Heart right ventricle (tissue), 16 donors: ENCODE measurements around the gene FARP1. TPM values are rescaled to one million over a fixed set of nuclear protein-coding genes. Genes with fewer than 3 reads are reported as not detected.

Experiments
- ATAC-seq, 8 donors: fragments of 200-7000 bp; cut with Tn5 transposase; one replicate each; pipeline ENCODE4 v1.9.1; 2020; ENCODE audit warnings: mild to moderate bottlenecking in 8 of 8, moderate library complexity in 8 of 8, moderate number of reproducible peaks in 1 of 8
- DNase-seq, 2 donors: peaks; one replicate each; pipeline ENCODE4 v3.0.0-alpha.2; 2020
- H3K27ac ChIP-seq, 10 donors: fragments of 200-600 bp; sonication (generic) in 2 of 10; one replicate each; pipeline versions ENCODE4 v1.5.0 to v1.8.0; 2020 to 2022; ENCODE audit warnings: mild to moderate bottlenecking in 3 of 10
- H3K27me3 ChIP-seq, 7 donors: fragments of 200-600 bp; one replicate each; pipeline ENCODE4 v1.8.0; 2021 to 2022; ENCODE audit warnings: mild to moderate bottlenecking in 2 of 7
- H3K36me3 ChIP-seq, 9 donors: fragments of 200-600 bp; sonication (generic) in 1 of 9; one replicate each; pipeline versions ENCODE4 v1.5.0 to v1.8.0; 2020 to 2022; ENCODE audit warnings: mild to moderate bottlenecking in 2 of 9
- H3K4me1 ChIP-seq, 9 donors: fragments of 200-600 bp; sonication (generic) in 1 of 9; one replicate each; pipeline versions ENCODE4 v1.5.0 to v1.8.0; 2020 to 2022; ENCODE audit warnings: mild to moderate bottlenecking in 4 of 9
- H3K4me3 ChIP-seq, 10 donors: fragments of 200-600 bp; sonication (generic) in 2 of 10; one replicate each; pipeline versions ENCODE4 v1.5.0 to v1.8.0; 2020 to 2022; ENCODE audit warnings: mild to moderate bottlenecking in 7 of 10, moderate library complexity in 2 of 10
- H3K9me3 ChIP-seq, 11 donors: fragments of 200-600 bp in 10 of 11; sonication (generic) in 2 of 11; one replicate each; pipeline versions ENCODE4 v1.5.0 to v1.8.0; 2013 to 2022; ENCODE audit warnings: mild to moderate bottlenecking in 2 of 11, control low read depth in 1 of 11, moderate library complexity in 1 of 11
- CTCF ChIP-seq, 9 donors: fragments of 200-600 bp; sonication (generic) in 2 of 9; IDR thresholded peaks; one replicate each; pipeline versions ENCODE4 v1.5.0 to v1.8.0; 2021 to 2022; ENCODE audit warnings: antibody characterized with exemption in 9 of 9, mild to moderate bottlenecking in 5 of 9, moderate library complexity in 1 of 9
- WGBS, 2 donors: extraction: QIAGEN DNeasy Blood & Tissue Kit; methylation state at CpG; one replicate each; pipeline ENCODE4 v1.1.7; 2013; ENCODE audit warnings: inconsistent platforms in 1 of 2; 5-methylcytosine and 5-hydroxymethylcytosine counted together
- intact Hi-C, 10 donors: fragments of 100-400 bp; cut with DNase I; formaldehyde crosslinking; loops; one replicate each; pipeline versions ENCODE4 v1.11.1 to v1.14.2; 2022
- polyA plus RNA-seq, 2 donors: library from polyadenylated mRNA; stranded (reverse); fragments of 200-250 nt; gene quantifications; one replicate each; pipeline ENCODE4 v1.2.3, GENCODE V29; 2013
- total RNA-seq, 10 donors: library from RNA; stranded (reverse); fragmentation: NEBNext Ultra II Directional in 3 of 10; extraction: Animal tissue kit (Norgen Biotek cat#: 25700) in 3 of 10; gene quantifications; one replicate each; pipeline versions ENCODE4 v1.2.1 to v1.2.4, GENCODE V29; 2021 to 2023
- donor health status: Arrhythmogenic right ventricular cardiomyopathy.
- donor health status: ischemic (EF 13 %, LVEDD 7.1; RV severe dilation, severe dysfunction).
- donor health status: healthy with polysubstance abuse.
- donor health status: DM: no; HTN: yes; CAD: no.
- donor health status: DM: no; HTN: no; CAD: no.
- donor health status: ischemic (EF 25% LVEDD 6.9; RV normal size, moderate dysfunction).
- donor health status: ischemic (EF 25% LVEDD 5.7; RV mildly dilated, moderate dysfunction).
- donor health status: healthy.
- donor health status: DM: yes; HTN: yes; CAD: no.
- donor health status: Ischemic cardiomyopathy.
- donor health status: ischemic (EF 35%, LVEDD 5.7; RV mildly dilated, moderate dysfunction).
- donor health status: nonischemic (EF 11% LVEDD 7.7; RV severe dilation, severe dysfunction).
- donor health status: DM: yes; HTN: yes; CAD: no.
- donor health status: PGD.
- donor health status: ischemic (EF 29% LVEDD 5.4; RV normal size, mild dysfunction).
- donor health status: nonischemic (EF 23%, LVEDD 6.1; RV moderate dilation, normal function).

Gene FARP1
- total and polyA plus RNA-seq, 12 donors: 6.9 to 72.9 (median 17.1) TPM

- peaks cover 0 to 2% (median 0%) of the 10 kb centered on the region in 9 donors for H3K4me1 ChIP-seq
- ATAC-seq (no peak), DNase-seq (no peak)
- no peak overlapping the region for H3K27ac ChIP-seq
- H3K36me3 ChIP-seq: peaks cover 0 to 79% (median 14%) of the 10 kb centered on the region in 9 donors
- 99% methylated on average over 4 of the region's 4 CpGs for WGBS, 2 donors
- no peak overlapping the region for H3K4me3 ChIP-seq
- intact Hi-C loops: no loop called here
- H3K27me3 ChIP-seq: no peaks in the 10 kb centered on the region
- no peak for TF ChIP-seq CTCF (IDR thresholded peaks at IDR 0.05)
- H3K9me3 ChIP-seq: peaks cover 0 to 3% (median 0%) of the 10 kb centered on the region in 11 donors
Measured at GRCh38 chr13:98416408-98416807, 273.5 kb downstream of the FARP1 start.

GRCh38 chr13:98419786-98420553 is 277.1 kb downstream of the FARP1 start:
- peaks cover 0 to 3% (median 0%) of the 10 kb centered on the region in 11 donors for H3K9me3 ChIP-seq
- intact Hi-C loops: loop anchor here in 2 of 10 donors (10.0 kb wide), 1 partner anchor 275 kb away; the partner anchor contains the start of gene FARP1 (in 2 of the 2)
- no peak overlapping the region for H3K4me3 ChIP-seq
- H3K4me1 ChIP-seq: no peaks in the 10 kb centered on the region
- H3K27me3 ChIP-seq: no peaks in the 10 kb centered on the region
- ATAC-seq (no peak), DNase-seq (no peak)
- no peak overlapping the region for H3K27ac ChIP-seq
- peaks cover 0 to 72% (median 7%) of the 10 kb centered on the region in 9 donors for H3K36me3 ChIP-seq
- no peak for TF ChIP-seq CTCF (IDR thresholded peaks at IDR 0.05)
- WGBS, 2 donors: 93 to 94% methylated on average over 14 of the region's 14 CpGs

GRCh38 chr13:98420554-98421175 is 277.8 kb downstream of the FARP1 start:
- peaks cover 0 to 72% (median 7%) of the 10 kb centered on the region in 9 donors for H3K36me3 ChIP-seq
- H3K27ac ChIP-seq: no peak overlapping the region
- WGBS, 2 donors: 91% methylated on average over 6 of the region's 6 CpGs
- TF ChIP-seq CTCF (IDR thresholded peaks at IDR 0.05): no peak
- ATAC-seq (no peak), DNase-seq (no peak)
- no peak overlapping the region for H3K4me3 ChIP-seq
- peaks cover 0 to 3% (median 0%) of the 10 kb centered on the region in 11 donors for H3K9me3 ChIP-seq
- H3K4me1 ChIP-seq: no peaks in the 10 kb centered on the region
- intact Hi-C loops: loop anchor here in 2 of 10 donors (10.0 kb wide), 1 partner anchor 276 kb away; the partner anchor contains the start of gene FARP1 (in 2 of the 2)
- no peaks in the 10 kb centered on the region for H3K27me3 ChIP-seq

- Histone ChIP-seq H3K36me3 (peaks cover 0 to 74% (median 7%) of the 10 kb centered on the region in 9 donors), H3K27me3 (no peaks in the 10 kb centered on the region), H3K4me1 (peaks cover 0 to under 1% (median 0%) of the 10 kb centered on the region in 9 donors), H3K27ac (no peak overlapping the region), H3K9me3 (no peaks in the 10 kb centered on the region), H3K4me3 (no peak overlapping the region)
- 94% methylated on average over 9 of the region's 9 CpGs for WGBS, 2 donors
- intact Hi-C loops: loop anchor here in 2 of 10 donors (10.0 kb wide), 1 partner anchor 277 kb away; the partner anchor contains the start of gene FARP1 (in 2 of the 2)
- no peak for TF ChIP-seq CTCF (IDR thresholded peaks at IDR 0.05)
- ATAC-seq: no peak
- DNase-seq: no peak
Measured at GRCh38 chr13:98422046-98422445, 279.2 kb downstream of the FARP1 start.
